NCI-H526 (cell line): ENCODE results near the gene ARL6IP5.

Experiments used
- DNase-seq, 2 experiments: peaks; one replicate each; lab custom pipeline; 2025; lab: John Stamatoyannopoulos, UW

ARL6IP5 gene

GRCh38 chr3:69085833-69086722 is 1.3 kb downstream of the ARL6IP5 start:
- peak in 1 of 2 experiments; percentile 41 for DNase-seq

- DNase-seq, result no peak
Measured at GRCh38 chr3:69087030-69087791, 2.5 kb downstream of the ARL6IP5 start.

- DNase-seq, result no peak
Measured at GRCh38 chr3:69088063-69088462, 3.3 kb downstream of the ARL6IP5 start.

DNA sequence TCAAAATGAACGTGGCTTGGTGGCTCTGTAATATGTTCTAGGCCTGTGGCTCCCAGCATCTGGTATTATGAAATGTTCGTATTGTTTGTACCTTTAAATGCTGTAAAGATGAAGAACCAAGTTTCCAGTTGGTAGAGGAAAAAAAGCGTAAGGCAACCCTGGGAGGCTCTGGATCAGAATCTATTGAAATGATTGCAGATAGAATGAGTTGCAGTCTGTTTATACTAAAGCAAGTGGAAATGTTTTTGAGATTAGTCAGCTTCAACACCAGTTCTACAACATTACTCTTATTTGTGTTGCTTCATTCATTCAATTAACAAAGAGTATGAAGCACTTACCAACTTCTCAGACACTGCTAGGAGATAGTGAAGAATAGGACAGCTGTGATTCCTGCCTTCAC is 5.3 kb downstream of the ARL6IP5 start:
- DNase-seq, result no peak

GRCh38 chr3:69091389-69092029 is 6.8 kb downstream of the ARL6IP5 start:
- no peak for DNase-seq

GRCh38 chr3:69092030-69092516 is 7.3 kb downstream of the ARL6IP5 start:
- no peak for DNase-seq

DNA sequence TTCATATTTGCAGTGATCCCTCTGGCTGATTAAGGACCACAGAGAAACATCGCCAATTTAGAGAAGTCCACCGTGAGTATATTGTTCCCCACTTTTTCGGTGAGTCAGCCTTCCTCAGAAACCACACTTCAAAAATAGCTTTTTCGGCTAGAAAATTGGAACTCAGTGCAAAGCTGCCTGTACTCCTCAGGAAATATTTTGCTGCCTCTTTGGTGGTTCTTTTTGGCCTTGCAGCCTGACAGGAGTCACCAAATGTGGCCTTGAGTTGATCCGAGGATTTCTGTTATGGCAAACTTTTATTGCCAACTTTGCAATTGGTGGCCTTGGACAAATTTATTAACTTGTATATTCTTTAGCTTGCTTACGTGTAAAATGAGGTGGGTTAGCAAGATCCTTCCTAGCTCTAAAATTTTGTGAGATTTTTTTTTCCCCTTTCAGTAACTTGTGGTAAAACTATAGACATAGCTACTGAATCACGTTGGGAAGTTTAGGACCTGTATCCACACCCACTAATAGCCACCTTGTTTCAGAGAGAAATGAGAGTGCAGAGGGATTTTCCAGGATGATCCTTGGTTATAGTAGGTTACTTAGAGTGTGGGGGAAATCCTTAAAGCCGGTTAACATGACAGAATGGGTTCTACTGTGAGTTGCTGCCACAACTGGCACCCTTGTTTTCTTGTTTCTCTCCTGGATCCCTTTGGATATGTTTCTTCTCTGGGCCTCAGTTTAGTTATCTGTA is 9.9 kb downstream of the ARL6IP5 start:
- no peak for DNase-seq

DNA sequence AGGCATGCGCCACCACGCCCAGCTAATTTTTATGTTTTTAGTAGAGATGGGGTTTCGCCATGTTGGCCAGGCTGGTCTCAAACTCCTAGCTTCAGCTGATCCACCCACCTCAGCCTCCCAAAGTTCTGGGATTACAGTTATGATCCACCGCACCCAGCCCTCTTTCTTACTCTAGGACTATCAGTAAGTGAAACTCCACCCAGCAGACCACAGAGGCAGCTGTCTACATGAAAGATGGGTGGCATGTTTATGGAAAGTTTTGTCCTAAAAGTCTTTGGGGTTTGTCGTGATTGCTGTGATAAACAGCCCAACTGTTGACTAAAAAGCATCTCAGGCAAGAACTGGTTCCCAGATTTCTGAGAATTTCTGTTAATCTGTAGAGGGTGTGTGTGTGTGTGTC is 10.9 kb downstream of the ARL6IP5 start:
- no peak for DNase-seq

GRCh38 chr3:69096299-69096698 is 11.6 kb downstream of the ARL6IP5 start:
- no peak for DNase-seq

GRCh38 chr3:69097407-69098086 is 12.8 kb downstream of the ARL6IP5 start:
- no peak for DNase-seq

- DNase-seq, result no peak
Measured at GRCh38 chr3:69099576-69099975, 14.8 kb downstream of the ARL6IP5 start.

- DNase-seq, result no peak
Measured at GRCh38 chr3:69102384-69102783, 17.6 kb downstream of the ARL6IP5 start.

- no peak for DNase-seq
Measured at GRCh38 chr3:69103123-69103522, 18.4 kb downstream of the ARL6IP5 start.

GRCh38 chr3:69104586-69104985 is 19.8 kb downstream of the ARL6IP5 start:
- DNase-seq, result no peak

GRCh38 chr3:69105320-69105719 is 20.6 kb downstream of the ARL6IP5 start:
- DNase-seq, result no peak

DNA sequence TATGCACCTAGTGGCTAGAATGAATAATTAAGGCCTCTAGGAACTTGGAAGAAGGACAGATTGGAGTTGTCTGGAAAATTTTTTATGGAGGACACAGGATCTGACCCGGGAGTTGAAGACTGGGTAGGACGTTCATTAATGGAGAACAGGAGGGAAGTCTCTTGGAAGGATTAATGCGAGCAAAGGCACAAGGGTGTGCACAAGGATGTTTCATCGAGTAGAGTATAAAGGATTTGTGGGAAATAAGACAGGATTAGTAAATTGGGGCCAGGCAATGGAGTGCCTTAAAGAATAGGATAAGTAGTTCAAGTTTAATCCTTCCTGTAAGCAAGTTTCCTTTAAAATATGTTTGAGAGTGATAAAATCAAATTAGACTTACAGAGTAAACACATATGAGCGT is 23.1 kb downstream of the ARL6IP5 start:
- no peak for DNase-seq

DNA sequence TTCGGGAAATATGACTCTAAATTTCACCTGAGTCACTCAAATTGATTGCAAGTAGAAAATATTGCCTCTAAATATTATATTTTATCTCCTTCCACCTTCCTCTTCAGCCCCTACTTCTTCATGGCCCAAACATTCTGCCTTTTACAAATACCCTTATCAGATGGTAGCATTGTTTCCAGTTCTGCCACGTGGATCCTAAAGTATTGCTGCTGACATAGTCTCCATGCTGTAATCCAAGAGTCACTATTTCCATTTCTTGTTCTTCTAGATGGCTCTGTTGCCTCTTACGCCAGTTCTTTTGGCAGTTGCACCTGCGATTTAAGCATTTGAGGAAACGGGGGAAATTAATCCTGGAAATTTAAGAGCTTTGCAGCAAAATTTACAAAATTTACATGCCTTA is 24.1 kb downstream of the ARL6IP5 start:
- DNase-seq, result no peak

- DNase-seq, result no peak
Measured at GRCh38 chr3:69110941-69111546, 26.3 kb downstream of the ARL6IP5 start.

- DNase-seq, result no peak
Measured at GRCh38 chr3:69113536-69113935, 28.8 kb downstream of the ARL6IP5 start.

DNA sequence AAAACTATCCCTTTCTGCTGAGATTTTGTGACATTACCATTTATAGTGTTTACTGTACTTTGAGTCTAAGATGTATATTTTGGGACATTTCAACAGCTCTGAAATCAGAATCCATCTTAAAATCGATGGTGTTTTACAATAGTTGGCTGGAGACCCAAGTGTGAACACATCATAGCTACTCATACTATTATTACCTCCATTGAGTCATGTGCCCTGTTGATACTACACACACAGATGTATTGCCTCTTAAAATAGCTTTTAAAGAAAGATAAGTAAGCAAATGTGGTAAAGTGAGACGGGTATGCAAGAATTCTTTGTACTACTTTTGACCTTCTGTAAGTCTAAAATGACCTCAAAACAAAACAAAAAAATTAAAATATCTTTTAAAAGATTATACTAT is 31.0 kb downstream of the ARL6IP5 start:
- no peak for DNase-seq

DNA sequence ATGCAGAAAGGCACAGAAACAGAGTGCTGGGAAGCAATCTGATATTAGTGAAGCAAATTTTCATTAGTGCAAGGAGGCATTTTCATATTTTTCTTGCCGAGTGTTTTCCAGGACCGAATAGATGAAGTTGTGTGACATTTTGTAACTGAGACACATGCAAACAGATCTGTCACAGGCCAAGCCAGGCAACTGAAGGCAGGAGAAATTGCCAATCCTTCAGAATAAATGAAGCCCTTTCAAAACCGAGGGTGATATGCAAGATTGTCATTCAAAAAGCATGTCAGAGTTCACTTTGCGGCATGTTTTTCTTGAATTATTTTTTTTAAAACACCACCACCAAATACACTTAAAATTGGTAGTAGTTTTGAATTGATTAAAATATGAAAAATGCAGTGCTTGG is 31.4 kb downstream of the ARL6IP5 start:
- DNase-seq, result peak in 1 of 2 experiments; percentile 22
